K562 (cell line): ENCODE data around the gene GASK1A. TPM values are rescaled to one million over a fixed set of nuclear protein-coding genes. Genes with fewer than 3 reads are reported as not detected.

Experiments
- ATAC-seq: fragments of 200-7000 bp; cut with Tn5 transposase; 3 replicates; pipeline ENCODE4 v1.9.1; 2020; ENCODE audit warnings: moderate library complexity
- BruUV-seq: library from RNA; stranded (reverse); fragments of 400-500 nt; replicated peaks from 2 replicates; lab custom pipeline; 2021; lab: Mats Ljungman, UMichigan
- CTCF ChIA-PET: fragments of 300-600 bp; formaldehyde crosslinking; extraction: SDS; loops from one replicate; lab custom pipeline; 2021; ENCODE audit warnings: low intra/inter-chr PET ratio; lab: Yijun Ruan, JAX
- POLR2A ChIA-PET: fragments of 300-600, 350-650 bp; sonication (Branson Sonifier 250); formaldehyde crosslinking; extraction: SDS; loops from one replicate; lab custom pipeline; 2021; ENCODE audit warnings: antibody characterized with exemption, inconsistent platforms; lab: Yijun Ruan, JAX
- DNase-seq, 4 experiments: peaks; one replicate each; pipeline versions ENCODE4 v3.0.0 to v3.0.0-alpha.2; 2011 to 2018; ENCODE audit warnings: low spot score in 3 of 4, mixed read lengths in 3 of 4; ENCODE audit errors: extremely low read depth in 1 of 4
- FAIRE-seq: peaks from 2 replicates; lab custom pipeline; 2011; peaks lifted over from hg19 to GRCh38; lab: Jason Lieb, UNC
- H2AFZ ChIP-seq: 2 replicates; pipeline ENCODE4 v1.6.0; 2011; ENCODE audit warnings: low read depth, low read length, control low read depth, inconsistent platforms
- H3K27ac ChIP-seq: fragments of 200-600 bp; 3 replicates; pipeline ENCODE4 v1.8.0; 2011; ENCODE audit warnings: low read depth, mild to moderate bottlenecking, control low read depth, inconsistent platforms, low read length, moderate library complexity, mixed read lengths; ENCODE audit errors: extremely low read depth
- H3K27me3 ChIP-seq, 2 experiments: fragments of 300-600 bp in 1 of 2; 2 replicates in 1 of 2; 3 replicates in 1 of 2; pipeline versions ENCODE4 v1.6.0 to v1.8.0; 2011; ENCODE audit warnings: inconsistent platforms in 2 of 2, low read length in 2 of 2, mild to moderate bottlenecking in 1 of 2, mixed read lengths in 1 of 2, moderate library complexity in 1 of 2; ENCODE audit not compliant: control insufficient read depth in 2 of 2, insufficient read depth in 2 of 2
- H3K36me3 ChIP-seq: fragments of 300-600 bp; 3 replicates; pipeline ENCODE4 v1.8.0; 2011; ENCODE audit warnings: mild to moderate bottlenecking, low read length, inconsistent platforms; ENCODE audit not compliant: control insufficient read depth, insufficient read depth
- H3K4me1 ChIP-seq, 2 experiments: fragments of 200-600 bp in 1 of 2; replicated peaks in 1 of 2; 2 replicates in 1 of 2; 3 replicates in 1 of 2; pipeline versions ENCODE4 v1.5.1 to v1.8.0; 2011; ENCODE audit warnings: inconsistent platforms in 2 of 2, low read length in 2 of 2, mild to moderate bottlenecking in 1 of 2, mixed read lengths in 1 of 2, moderate library complexity in 1 of 2; ENCODE audit not compliant: control insufficient read depth in 2 of 2, insufficient read depth in 2 of 2
- H3K4me2 ChIP-seq: 2 replicates; pipeline ENCODE4 v1.6.1; 2011; ENCODE audit warnings: low read length, control low read depth, inconsistent platforms, mixed read lengths; ENCODE audit not compliant: insufficient read depth
- H3K4me3 ChIP-seq: fragments of 200-600 bp; sonication (generic), shearing (Covaris generic); 2 replicates; pipeline ENCODE4 v1.5.1; 2016; ENCODE audit warnings: control low read depth, inconsistent platforms
- H3K79me2 ChIP-seq: fragments of 200-600 bp; 3 replicates; pipeline ENCODE4 v1.8.0; 2011; ENCODE audit warnings: low read length, inconsistent platforms; ENCODE audit not compliant: control insufficient read depth, insufficient read depth
- H3K9ac ChIP-seq, 2 experiments: 2 replicates each; pipeline versions ENCODE4 v1.6.0 to v1.6.1; 2011; ENCODE audit warnings: low read depth in 2 of 2, low read length in 2 of 2, control low read depth in 1 of 2, inconsistent platforms in 1 of 2, mild to moderate bottlenecking in 1 of 2, mixed read lengths in 1 of 2; ENCODE audit not compliant: insufficient read depth in 1 of 2
- H3K9me1 ChIP-seq: one replicate; pipeline ENCODE4 v1.6.0; 2011; ENCODE audit warnings: inconsistent platforms, mild to moderate bottlenecking, low read length, moderate library complexity; ENCODE audit not compliant: control insufficient read depth, insufficient read depth
- H3K9me3 ChIP-seq: replicated peaks from 2 replicates; pipeline ENCODE4 v1.5.1; 2011; ENCODE audit warnings: low read depth, low read length, inconsistent platforms; ENCODE audit not compliant: control insufficient read depth, insufficient read depth
- H4K20me1 ChIP-seq: replicated peaks from 2 replicates; pipeline ENCODE4 v1.6.1; 2011; ENCODE audit warnings: low read length, inconsistent platforms, mixed read lengths; ENCODE audit not compliant: control insufficient read depth, insufficient read depth
- CHCHD3 ChIP-seq: fragments of 250-450 bp; sonication (Bioruptor Pico); IDR thresholded peaks from 2 replicates; pipeline ENCODE4 v2.1.2; 2022; ENCODE audit warnings: mild to moderate bottlenecking
- COPS2 ChIP-seq: fragments of 450-650 bp; conservative IDR thresholded peaks from 2 replicates; pipeline ENCODE4 v1.6.1; 2016; ENCODE audit warnings: mild to moderate bottlenecking, moderate library complexity
- MAFF ChIP-seq: IDR thresholded peaks from 2 replicates; pipeline ENCODE4 v1.6.1; 2012; ENCODE audit warnings: low read length, improper control_type of control experiment
- NR3C1 ChIP-seq: sonication (generic); formaldehyde crosslinking; IDR thresholded peaks from 2 replicates; pipeline ENCODE4 v1.8.1; 2022; ENCODE audit warnings: missing genetic modification reagents
- POLR2H ChIP-seq: IDR thresholded peaks from 2 replicates; pipeline ENCODE4 v1.6.1; 2016; ENCODE audit warnings: missing genetic modification characterization, low read depth, mild to moderate bottlenecking, control low read depth, missing compliant biosample characterization, moderate library complexity
- STAT5B ChIP-seq: fragments of 250-450 bp; sonication (Bioruptor Pico); IDR thresholded peaks from 2 replicates; pipeline ENCODE4 v1.8.0; 2021; ENCODE audit warnings: mild to moderate bottlenecking, inconsistent platforms
- ZC3H11A ChIP-seq: IDR thresholded peaks from 2 replicates; pipeline ENCODE4 v1.6.1; 2012; ENCODE audit warnings: low read depth, low read length, improper control_type of control experiment
- ZNF311 ChIP-seq: fragments of 250-450 bp; sonication (Bioruptor Pico); IDR thresholded peaks from 2 replicates; pipeline ENCODE4 v1.4.0; 2020; ENCODE audit warnings: mild to moderate bottlenecking, moderate library complexity
- WGBS: fragments of 100-300 bp; shearing (Covaris generic); methylation state at CpG from one replicate; pipeline ENCODE4 v1.1.6; 2016; ENCODE audit warnings: low coverage, mixed read lengths; ENCODE audit not compliant: insufficient coverage; ENCODE audit errors: missing lambda C conversion rate; 5-methylcytosine and 5-hydroxymethylcytosine counted together
- in situ Hi-C: fragments of 300-500 bp; cut with MboI; formaldehyde crosslinking; loops from 4 replicates; pipeline ENCODE4 v1.15.0; 2018; ENCODE audit warnings: inconsistent platforms, mixed read lengths
- intact Hi-C: fragments of 100-400 bp; cut with micrococcal nuclease; formaldehyde crosslinking; loops from 2 replicates; pipeline ENCODE4 v1.14.2; 2022
- polyA plus RNA-seq, 8 experiments: library from polyadenylated mRNA; depleted of rRNA in 4 of 8; stranded (reverse) in 5 of 8; unstranded in 3 of 8; fragments of >200 nt; fragmentation: Nextera tagmentation in 2 of 8; fragmentation: Illumina TruSeq in 1 of 8; extraction: Ambion mirVana in 2 of 8; extraction: Trizol in 1 of 8; gene quantifications; 2 replicates each; pipeline versions ENCODE4 v1.2.1 to v1.2.3, GENCODE V29; 2011 to 2014; ENCODE audit warnings: inconsistent platforms in 1 of 8, missing spikeins in 1 of 8
- total RNA-seq, 7 experiments: library from RNA; depleted of rRNA in 6 of 7; stranded (reverse); fragments of >200 nt in 6 of 7; fragmentation: Illumina TruSeq in 2 of 7; extraction: Trizol in 2 of 7; gene quantifications; 2 replicates each; pipeline versions ENCODE4 v1.2.1 to v1.2.3, GENCODE V29; 2011 to 2021; ENCODE audit warnings: low replicate concordance in 1 of 7
- TF ChIP-seq, protein P1 (sequence below): fragments of 250-450 bp; sonication (Bioruptor Pico); IDR thresholded peaks from 2 replicates; pipeline ENCODE4 v1.4.0; 2020; ENCODE audit warnings: mild to moderate bottlenecking, moderate library complexity
- TF ChIP-seq, protein P2 (sequence below), 3 experiments: fragments of 200-800 bp in 1 of 3; fragments of 250-450 bp in 1 of 3; fragments of 450-650 bp in 1 of 3; sonication (Bioruptor Pico) in 1 of 3; sonication (Bioruptor generic) in 1 of 3; formaldehyde crosslinking in 1 of 3; IDR thresholded peaks; 2 replicates each; pipeline versions ENCODE4 v1.6.1 to v1.8.0; 2016 to 2022; ENCODE audit warnings: mild to moderate bottlenecking in 2 of 3, missing genetic modification characterization in 2 of 3, missing compliant biosample characterization in 1 of 3, moderate library complexity in 1 of 3
- TF ChIP-seq, protein P3 (sequence below): fragments of 250-450 bp; sonication (Bioruptor Pico); IDR thresholded peaks from 2 replicates; pipeline ENCODE4 v1.9.0; 2021; ENCODE audit warnings: mild to moderate bottlenecking, inconsistent platforms
- TF ChIP-seq, protein P4 (sequence below): fragments of 450-650 bp; formaldehyde crosslinking; IDR thresholded peaks from 2 replicates; pipeline ENCODE4 v1.4.0; 2022; ENCODE audit warnings: missing genetic modification characterization

The GASK1A gene
- total and polyA plus RNA-seq, 9 of the 15 experiments (the other 6 are each of a cell fraction or from before 2014, with no cell fraction given): 0.04 to 0.11 (median 0.05) TPM; not detected in 5

DNA sequence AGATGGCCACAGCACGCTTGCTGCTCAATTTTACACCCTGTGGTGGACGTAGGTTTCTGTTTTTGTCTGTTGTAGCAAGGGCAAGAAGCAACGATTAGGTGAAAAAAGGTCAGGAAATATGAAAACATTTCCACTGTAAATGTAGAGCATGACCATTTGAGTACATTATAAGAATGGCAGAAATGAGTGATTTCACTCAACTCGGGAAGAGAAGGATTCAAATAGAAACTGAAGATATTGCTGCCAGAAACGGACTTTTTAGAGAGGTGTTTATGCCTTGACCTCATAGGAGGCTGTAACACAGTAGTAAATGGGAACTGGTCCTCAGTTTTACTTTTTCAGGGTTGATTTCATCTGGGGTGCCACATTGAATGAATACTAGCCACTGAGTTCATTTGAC, 33.1 kb upstream of the GASK1A start:
- Histone ChIP-seq H3K36me3 (no peaks in the 10 kb centered on the region), H2AFZ (no peak overlapping the region), H3K4me2 (no peak overlapping the region), H3K27ac (no peak overlapping the region), H3K27me3 (peaks cover 9 to 15% of the 10 kb centered on the region in 2 experiments; a peak in 4 of 5 replicates), H3K9me1 (no peaks in the 10 kb centered on the region), H3K4me3 (no peak overlapping the region), H4K20me1 (no peaks in the 10 kb centered on the region), H3K79me2 (no peaks in the 10 kb centered on the region), H3K9me3 (no peaks in the 10 kb centered on the region), H3K4me1 (no peaks in the 10 kb centered on the region), H3K9ac (no peak overlapping the region)
- CTCF ChIA-PET: no interaction called here
- 4% methylated on average over 5 of the region's 5 CpGs for WGBS
- in situ Hi-C loops (no loop called here), intact Hi-C loops (no loop called here)
- BruUV-seq: no TSS peak
- ATAC-seq: no peak
- no peak for FAIRE-seq
- POLR2A ChIA-PET: no interaction called here
- DNase-seq: no peak
- no peak for TF ChIP-seq ZC3H11A
- TF ChIP-seq, protein P1, sequence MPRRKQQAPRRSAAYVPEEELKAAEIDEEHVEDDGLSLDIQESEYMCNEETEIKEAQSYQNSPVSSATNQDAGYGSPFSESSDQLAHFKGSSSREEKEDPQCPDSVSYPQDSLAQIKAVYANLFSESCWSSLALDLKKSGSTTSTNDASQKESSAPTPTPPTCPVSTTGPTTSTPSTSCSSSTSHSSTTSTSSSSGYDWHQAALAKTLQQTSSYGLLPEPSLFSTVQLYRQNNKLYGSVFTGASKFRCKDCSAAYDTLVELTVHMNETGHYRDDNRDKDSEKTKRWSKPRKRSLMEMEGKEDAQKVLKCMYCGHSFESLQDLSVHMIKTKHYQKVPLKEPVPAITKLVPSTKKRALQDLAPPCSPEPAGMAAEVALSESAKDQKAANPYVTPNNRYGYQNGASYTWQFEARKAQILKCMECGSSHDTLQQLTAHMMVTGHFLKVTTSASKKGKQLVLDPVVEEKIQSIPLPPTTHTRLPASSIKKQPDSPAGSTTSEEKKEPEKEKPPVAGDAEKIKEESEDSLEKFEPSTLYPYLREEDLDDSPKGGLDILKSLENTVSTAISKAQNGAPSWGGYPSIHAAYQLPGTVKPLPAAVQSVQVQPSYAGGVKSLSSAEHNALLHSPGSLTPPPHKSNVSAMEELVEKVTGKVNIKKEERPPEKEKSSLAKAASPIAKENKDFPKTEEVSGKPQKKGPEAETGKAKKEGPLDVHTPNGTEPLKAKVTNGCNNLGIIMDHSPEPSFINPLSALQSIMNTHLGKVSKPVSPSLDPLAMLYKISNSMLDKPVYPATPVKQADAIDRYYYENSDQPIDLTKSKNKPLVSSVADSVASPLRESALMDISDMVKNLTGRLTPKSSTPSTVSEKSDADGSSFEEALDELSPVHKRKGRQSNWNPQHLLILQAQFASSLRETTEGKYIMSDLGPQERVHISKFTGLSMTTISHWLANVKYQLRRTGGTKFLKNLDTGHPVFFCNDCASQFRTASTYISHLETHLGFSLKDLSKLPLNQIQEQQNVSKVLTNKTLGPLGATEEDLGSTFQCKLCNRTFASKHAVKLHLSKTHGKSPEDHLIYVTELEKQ: no peak
- TF ChIP-seq STAT5B (CRISPR knock-in tag): no peak
- no peak for TF ChIP-seq CHCHD3
- TF ChIP-seq, protein P2, sequence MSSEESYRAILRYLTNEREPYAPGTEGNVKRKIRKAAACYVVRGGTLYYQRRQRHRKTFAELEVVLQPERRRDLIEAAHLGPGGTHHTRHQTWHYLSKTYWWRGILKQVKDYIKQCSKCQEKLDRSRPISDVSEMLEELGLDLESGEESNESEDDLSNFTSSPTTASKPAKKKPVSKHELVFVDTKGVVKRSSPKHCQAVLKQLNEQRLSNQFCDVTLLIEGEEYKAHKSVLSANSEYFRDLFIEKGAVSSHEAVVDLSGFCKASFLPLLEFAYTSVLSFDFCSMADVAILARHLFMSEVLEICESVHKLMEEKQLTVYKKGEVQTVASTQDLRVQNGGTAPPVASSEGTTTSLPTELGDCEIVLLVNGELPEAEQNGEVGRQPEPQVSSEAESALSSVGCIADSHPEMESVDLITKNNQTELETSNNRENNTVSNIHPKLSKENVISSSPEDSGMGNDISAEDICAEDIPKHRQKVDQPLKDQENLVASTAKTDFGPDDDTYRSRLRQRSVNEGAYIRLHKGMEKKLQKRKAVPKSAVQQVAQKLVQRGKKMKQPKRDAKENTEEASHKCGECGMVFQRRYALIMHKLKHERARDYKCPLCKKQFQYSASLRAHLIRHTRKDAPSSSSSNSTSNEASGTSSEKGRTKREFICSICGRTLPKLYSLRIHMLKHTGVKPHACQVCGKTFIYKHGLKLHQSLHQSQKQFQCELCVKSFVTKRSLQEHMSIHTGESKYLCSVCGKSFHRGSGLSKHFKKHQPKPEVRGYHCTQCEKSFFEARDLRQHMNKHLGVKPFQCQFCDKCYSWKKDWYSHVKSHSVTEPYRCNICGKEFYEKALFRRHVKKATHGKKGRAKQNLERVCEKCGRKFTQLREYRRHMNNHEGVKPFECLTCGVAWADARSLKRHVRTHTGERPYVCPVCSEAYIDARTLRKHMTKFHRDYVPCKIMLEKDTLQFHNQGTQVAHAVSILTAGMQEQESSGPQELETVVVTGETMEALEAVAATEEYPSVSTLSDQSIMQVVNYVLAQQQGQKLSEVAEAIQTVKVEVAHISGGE (CRISPR knock-in tag; IDR thresholded peaks at IDR 0.05): no peak
- TF ChIP-seq COPS2: no peak
- no peak for TF ChIP-seq ZNF311
- TF ChIP-seq, protein P3, sequence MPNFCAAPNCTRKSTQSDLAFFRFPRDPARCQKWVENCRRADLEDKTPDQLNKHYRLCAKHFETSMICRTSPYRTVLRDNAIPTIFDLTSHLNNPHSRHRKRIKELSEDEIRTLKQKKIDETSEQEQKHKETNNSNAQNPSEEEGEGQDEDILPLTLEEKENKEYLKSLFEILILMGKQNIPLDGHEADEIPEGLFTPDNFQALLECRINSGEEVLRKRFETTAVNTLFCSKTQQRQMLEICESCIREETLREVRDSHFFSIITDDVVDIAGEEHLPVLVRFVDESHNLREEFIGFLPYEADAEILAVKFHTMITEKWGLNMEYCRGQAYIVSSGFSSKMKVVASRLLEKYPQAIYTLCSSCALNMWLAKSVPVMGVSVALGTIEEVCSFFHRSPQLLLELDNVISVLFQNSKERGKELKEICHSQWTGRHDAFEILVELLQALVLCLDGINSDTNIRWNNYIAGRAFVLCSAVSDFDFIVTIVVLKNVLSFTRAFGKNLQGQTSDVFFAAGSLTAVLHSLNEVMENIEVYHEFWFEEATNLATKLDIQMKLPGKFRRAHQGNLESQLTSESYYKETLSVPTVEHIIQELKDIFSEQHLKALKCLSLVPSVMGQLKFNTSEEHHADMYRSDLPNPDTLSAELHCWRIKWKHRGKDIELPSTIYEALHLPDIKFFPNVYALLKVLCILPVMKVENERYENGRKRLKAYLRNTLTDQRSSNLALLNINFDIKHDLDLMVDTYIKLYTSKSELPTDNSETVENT: no peak
- no peak for TF ChIP-seq MAFF
- TF ChIP-seq, protein P4, sequence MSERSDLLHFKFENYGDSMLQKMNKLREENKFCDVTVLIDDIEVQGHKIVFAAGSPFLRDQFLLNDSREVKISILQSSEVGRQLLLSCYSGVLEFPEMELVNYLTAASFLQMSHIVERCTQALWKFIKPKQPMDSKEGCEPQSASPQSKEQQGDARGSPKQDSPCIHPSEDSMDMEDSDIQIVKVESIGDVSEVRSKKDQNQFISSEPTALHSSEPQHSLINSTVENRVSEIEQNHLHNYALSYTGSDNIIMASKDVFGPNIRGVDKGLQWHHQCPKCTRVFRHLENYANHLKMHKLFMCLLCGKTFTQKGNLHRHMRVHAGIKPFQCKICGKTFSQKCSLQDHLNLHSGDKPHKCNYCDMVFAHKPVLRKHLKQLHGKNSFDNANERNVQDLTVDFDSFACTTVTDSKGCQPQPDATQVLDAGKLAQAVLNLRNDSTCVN: no peak
- no peak for TF ChIP-seq POLR2H (tag)
- no peak for TF ChIP-seq NR3C1
